Stimulated activated CD4-positive, alpha-beta T cell treated with anti-CD3 and anti-CD28 coated beads, Interleukin-12 subunit alpha, Interleukin-12 subunit beta, amount 100 ng/mL, for 4 hours (primary cell): ENCODE results near the gene BRAT1.
"Not testable (repeated sequence)": the region's sequence is repeated elsewhere in the genome, so short reads cannot be mapped to it uniquely, and the experiment has no call there.

Experiments
- DNase-seq: peaks from one replicate; pipeline ENCODE4 v3.0.0-alpha.2; 2020

The BRAT1 gene

DNA sequence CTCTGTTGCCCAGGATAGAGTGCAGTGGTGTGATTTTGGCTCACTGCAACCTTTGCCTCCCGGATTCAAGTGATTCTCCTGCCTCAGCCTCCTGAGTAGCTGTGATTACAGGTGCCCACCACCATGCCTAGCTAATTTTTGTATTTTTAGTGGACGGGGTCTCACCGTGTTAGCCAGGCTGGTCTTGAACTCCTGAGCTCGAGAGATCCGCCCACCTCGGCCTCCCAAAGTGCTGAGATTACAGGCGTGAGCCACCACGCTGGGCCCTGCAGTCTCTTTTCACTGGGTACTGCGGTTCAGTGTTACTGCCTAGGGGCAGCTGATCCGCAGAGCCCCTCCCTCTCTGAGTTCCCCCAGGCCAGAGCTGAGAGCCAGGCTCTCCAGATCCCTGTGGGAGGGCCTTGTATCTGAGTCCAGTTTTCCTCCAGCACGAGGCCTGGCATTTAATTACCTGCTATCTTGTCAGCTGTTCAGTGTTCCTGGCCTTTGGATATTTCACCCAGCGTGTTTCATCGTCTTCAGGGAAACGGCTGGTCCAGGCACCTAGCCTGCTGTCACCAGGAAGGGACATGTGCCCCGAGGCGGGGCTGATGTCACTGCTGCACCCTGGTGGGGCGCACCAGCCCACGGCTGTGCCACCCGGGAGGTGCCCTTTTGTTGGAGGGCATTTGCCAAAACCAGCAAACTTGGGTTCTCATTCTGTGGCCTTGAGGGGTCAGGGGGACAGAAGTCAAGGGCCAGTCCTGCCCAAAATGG lies 19.3 kb downstream of the BRAT1 start:
- DNase-seq: not testable (repeated sequence)

DNA sequence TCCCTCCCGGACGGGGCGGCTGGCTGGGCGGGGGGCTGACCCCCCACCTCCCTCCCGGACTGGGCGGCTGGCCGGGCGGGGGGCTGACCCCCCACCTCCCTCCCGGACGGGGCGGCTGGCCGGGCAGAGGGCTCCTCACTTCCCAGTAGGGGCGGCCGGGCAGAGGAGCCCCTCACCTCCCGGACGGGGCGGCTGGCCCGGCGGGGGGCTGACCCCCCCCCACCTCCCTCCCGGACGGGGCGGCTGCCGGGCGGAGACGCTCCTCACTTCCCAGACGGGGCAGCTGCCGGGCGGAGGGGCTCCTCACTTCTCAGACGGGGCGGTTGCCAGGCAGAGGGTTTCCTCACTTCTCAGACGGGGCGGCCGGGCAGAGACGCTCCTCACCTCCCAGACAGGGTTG lies 21.1 kb downstream of the BRAT1 start:
- not testable (repeated sequence) for DNase-seq

GRCh38 chr7:2533566-2533965 lies 21.8 kb downstream of the BRAT1 start:
- not testable (repeated sequence) for DNase-seq

DNA sequence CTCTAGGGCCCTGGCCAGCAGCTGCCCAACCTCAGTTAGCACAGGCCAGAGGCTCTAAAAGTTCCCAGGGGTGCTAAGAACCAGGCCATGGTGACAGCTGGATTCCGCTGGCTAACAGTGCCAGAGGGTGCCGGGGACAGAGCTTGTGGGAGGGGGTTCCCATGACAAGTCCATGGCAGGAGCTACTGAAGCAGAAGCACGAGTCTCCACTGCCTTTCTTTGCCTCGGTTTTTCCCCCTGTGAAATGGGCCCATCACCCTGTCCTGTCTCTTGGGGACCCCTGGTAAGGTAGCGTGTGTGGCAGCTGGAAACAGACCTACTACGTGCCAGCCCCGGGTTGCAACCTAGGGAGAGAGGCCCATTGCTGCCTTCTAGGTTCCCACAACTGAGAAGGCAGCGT lies 22.5 kb downstream of the BRAT1 start:
- DNase-seq: not testable (repeated sequence)

DNA sequence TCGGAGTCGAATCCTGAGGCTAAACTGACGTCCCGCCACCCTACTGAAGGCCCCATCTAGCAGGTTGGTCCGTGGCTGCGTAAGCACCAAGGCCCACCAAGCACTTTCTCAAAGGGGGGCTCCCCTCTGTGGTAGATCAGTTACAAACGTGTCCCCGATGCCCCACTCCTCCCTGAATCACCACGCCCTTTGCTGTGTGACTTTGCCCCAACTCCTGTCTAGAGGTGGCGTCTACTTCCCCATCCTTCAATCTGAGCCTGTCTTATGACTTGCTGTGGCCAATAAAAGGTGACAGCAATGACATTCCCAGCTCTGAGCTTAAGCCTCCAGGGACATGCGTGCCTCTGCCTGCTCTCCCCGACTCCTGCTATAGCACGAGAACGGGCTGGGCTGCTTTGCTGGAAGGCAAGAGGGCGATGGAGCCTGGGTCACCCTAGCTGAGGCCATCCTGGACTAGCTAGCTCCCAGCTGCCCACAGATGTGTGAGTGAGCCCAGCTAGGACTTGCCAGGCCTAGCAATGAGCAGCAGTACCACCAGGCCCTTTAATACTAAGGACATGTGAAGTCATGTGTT lies 23.0 kb downstream of the BRAT1 start:
- DNase-seq: not testable (repeated sequence)

- not testable (repeated sequence) for DNase-seq
Observed at GRCh38 chr7:2531796-2532110, 23.6 kb downstream of the BRAT1 start.

DNA sequence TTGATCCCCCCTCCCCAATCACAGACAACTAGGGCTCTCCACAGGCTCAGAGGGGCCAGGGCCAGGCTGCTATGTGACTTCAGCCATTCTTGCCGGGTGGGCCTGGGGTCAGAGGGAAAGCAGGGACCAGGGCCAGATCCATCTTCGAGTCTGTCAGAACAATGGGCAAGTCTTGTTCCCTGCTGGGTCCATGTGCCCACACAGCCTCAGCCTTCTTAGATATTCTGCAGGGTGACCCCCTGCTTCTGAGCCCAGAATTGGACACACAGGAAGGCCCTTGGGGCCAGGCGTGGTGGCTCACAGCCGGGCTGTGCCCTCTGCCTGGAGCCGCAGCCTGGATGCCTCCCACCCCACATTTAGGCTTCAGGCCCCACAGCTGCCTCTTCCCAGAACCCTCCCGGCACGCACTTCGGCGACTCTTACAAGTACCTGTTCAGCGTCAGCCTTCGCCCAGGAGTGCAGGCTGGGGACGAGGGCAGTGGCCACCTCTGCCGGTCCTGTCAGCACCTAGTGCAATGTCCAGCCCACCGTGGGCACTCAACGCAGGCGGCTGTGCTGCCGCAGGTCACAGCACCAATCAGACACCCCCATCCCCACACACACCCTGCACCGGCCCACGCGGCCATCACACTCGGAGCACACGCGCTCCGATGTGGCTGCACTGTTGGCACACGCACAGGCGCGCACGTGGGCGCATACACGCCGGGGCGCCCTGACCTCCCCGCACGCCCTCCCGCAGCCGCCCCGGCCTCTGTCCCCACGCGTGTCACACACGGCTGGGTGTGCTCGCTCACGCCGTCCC lies 24.1 kb downstream of the BRAT1 start:
- DNase-seq: not testable (repeated sequence)

DNA sequence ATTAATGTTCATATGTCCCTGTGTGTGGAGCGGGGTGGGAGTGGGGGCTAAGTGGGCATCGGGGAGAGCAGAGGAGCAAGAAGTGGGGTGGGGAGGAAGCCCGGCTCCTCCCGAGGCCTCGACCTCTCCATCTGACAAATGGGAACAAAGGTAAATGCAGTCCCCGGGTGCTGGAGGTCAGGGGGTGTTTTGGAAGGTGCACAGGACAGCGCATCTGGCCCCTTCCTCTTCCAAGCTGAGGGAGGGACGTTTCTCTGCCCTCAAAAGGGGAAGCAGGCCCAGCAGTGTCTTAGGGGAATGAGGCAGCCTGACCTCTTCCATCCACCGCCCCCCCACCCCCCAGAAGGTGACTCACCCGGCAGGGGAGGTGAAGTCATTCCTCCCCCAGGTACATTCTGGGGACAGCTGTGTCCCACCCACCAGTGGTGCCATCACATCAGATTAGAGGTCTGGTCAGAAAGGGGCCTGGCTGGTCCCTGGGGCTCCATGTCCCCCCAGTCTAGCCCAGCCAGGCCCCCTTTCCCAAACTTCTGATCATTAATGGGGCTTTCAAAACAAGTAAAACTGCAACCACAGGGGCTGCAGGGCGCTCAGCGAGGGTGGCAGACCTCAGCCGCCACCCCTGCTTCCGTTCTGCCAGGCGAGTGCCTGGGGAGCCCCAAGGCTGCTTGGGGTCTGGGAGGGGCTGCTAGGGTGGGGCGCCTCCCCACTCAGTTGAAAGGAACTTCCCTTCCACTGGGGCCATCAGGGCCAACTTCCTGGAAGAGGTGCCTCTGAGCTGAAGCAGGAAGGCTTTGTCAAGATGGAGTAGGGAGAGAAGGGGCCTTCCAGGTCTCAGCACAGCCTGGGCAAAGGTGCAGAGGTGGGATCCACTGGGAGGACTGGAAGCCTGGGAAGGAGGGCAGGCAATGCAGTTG lies 25.0 kb downstream of the BRAT1 start:
- peak; percentile 61 for DNase-seq

DNA sequence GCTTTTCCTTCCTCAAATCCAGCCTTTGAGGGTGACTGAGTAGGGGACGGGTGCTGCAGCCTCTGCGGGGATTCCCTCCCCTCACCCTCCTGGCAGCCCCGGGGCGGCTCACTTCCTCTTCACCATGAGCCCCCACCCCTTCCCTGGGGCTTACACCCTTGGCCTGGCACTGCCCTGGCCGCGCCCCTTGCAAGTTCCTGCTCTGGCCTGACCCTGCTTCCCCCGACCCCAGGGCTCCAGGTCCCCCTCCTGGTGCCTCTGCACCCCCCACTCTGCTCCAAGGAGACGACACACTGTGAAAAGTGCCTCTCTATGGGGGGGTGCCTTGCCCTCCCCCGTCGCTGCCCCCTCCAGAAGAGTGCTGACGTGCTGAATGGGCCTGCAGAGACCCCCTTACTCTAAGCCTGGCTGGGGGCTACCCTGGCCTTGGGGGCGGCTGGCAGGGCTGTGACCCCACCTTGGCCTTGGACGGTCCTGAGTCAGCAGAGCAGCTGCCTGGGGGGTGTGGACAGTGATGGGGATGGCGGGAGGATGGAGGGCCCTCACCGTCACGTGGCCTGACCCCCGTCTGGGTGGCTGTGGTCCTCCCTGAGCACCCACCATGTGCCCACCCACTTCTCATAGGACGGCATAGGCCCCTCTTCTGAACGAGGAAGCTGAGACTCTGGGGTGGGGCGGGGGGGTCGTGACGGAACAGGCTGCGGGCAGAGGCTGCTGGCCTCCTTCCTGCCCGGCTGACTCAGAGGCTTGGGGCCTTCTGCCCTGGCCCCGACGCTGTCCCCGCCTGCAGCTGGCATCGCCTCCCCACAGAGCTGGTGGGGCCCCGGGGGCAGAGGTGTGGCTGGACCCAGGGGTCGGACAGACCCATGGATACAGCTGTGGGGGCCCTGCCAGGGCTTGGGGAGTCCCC lies 25.9 kb downstream of the BRAT1 start:
- no peak for DNase-seq

- DNase-seq: no peak
Observed at GRCh38 chr7:2528481-2529095, 26.7 kb downstream of the BRAT1 start.

DNA sequence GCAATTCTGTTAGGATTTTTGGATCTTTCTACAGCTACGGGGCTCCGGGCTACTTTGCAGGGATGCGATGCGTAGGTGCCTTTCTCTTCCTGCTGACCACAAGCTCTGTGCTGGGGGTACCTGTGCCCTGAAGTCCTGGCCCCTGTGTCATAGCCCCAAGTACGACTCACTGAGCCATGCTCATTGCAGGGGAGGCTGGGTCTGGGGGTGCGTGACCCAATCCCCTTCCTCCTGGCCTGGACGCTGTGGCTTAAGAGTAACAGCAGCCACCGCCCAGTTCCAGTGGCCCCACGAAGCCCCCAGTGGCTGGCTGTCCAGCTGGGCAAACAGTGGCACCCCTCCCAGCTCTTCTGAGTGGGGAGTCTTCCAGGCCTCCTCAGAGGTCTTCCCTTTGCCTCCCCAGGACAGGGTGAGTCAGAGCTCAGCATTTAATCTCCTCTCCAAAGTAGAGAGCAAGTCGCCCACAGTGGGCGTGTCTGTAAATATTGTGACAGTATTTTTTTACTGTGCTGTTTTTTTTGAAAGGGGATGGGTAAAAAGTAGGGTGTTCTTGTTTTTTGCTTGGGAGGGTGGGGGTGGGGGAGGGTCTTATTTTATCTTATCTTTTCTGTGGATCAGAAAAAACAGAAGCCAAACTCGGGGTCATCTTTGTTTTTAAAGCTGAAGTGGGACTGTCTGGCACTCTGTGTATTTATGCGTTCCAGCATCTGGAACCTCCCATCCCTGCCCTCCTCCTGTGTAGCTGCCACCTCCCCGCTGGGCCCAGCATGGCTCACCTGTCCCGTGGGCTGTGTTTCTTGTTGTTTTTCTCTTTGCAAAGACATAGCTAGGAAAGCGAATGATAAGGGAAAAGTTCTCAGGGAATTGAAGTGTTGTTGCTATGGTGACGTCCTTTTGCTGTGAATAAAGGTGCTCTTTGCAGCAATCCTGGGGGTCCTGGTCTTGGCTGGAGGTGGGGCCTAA lies 27.5 kb downstream of the BRAT1 start:
- no peak for DNase-seq

GRCh38 chr7:2526659-2527504 lies 28.4 kb downstream of the BRAT1 start:
- no peak for DNase-seq

DNA sequence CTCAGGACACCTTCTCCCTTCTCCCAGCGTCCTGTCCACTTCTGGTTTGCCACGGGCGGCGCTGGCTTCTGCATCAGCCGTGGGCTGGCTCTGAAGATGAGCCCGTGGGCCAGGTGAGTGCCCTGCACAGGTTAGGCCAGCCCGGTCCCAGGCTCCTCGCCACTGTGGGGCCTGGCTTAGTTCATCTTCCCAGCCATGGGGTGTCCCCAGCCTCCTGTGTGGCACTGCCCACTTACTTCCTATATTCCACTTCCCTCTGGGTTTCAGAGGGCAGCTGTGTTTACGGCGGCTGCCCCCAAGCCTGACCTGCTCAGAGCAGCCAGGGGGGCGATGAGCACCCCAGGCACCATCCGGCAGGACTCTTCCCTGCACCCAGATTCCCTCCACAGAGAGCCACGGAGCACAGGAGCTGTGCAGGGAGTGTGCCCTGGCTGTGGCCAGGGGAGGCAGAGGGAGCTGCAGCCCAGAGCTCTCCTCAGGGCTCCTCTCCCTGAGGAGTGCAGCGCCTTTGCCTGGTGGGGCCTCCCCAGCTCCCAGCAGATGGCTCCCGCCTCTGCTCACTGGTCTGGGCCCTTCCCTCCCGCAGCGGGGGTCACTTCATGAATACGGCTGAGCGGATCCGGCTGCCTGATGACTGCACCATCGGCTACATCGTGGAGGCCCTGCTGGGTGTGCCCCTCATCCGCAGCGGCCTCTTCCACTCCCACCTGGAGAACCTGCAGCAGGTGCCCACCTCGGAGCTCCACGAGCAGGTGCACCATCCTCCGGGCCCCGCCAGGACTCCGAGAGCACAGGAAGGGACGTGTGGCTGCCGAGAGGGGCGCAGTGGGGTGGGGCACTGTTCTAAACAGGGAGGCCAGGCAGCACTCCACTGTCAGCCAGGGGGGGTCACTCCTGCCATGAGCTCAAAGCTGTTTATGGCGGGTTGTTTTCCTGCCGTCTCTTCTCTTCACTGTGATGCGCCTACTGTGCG lies 29.4 kb downstream of the BRAT1 start:
- no peak for DNase-seq

DNA sequence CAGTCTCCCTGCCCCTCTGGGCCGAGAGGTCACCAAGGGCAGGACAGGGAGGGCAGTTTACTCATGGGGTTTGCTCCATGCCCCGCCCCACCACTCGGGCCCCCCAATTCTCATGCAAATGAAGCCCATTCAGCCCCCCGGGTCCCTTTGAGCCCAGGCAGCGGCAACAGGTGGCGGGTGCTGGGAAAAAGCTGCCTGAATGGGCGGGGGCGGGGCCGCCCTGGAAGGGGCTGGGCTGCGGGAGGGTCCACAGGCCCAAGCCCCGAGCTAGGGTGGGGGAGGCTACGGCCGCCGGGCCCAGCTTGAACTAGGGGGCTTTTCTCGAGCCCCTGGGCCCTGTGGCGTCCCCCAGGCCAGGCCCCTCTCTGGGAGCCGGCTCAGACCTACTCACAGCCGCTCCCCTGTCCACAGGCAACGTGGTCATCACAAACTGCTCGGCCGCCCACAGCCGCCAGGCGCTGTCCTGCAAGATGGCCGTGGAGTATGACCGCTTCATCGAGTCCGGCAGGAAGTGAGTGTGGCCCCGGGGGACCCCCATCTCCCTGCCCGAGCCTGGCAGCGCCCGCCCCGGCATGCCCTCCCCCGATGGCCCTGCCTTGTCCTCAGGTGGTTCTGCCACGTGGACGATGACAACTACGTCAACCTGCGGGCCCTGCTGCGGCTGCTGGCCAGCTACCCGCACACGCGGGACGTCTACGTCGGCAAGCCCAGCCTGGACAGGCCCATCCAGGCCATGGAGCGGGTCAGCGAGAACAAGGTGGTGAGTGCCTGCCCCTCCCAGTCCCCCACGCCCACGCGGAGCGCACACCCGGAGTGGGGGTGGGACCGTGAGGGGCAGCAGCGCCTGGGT lies 30.3 kb downstream of the BRAT1 start:
- no peak for DNase-seq

DNA sequence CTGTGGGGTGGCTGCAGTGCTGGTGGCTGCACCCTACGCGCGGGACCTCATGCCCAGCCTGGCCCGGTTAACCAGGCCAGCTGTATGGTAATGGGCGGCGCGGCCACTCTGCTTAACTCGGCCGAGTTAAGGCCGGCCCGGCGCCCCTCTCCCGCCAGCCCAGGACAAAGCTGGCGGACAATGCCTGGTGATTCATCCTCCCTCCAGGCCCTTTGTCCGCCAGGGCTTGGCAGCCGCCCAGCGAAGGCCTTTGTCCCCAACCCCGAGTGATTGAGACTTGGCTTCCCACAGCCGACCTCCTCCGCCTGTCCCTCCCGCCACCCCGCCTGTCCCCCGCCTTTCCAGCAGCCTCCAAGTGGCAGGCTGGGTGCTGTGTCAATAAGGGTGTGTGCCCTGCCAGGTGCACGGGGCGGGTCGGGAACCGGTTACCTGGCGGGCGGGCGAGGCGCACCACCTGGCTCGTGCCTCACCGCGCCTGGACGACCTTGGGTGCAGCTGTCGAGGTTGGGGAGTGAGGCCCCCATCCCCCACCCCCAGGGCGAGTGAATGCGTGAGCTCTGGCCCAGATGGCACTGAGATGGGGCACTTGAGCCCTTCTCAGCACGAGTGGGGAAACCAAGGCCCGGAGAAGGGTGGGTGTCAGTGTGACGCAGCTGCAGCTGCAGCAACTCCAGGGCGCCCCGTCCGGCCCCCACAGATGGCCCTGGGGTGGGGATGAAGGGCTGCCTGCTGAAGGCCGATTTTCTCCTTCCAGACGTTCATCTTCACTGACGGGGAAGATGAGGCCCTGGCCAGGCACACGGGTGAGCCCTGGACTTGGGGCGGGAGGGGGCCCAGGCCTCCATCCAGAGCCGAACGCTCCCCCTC lies 31.1 kb downstream of the BRAT1 start:
- DNase-seq: no peak

GRCh38 chr7:2523461-2523936 lies 31.8 kb downstream of the BRAT1 start:
- no peak for DNase-seq
